ENCODE data around the gene RIMBP2.

DNA sequence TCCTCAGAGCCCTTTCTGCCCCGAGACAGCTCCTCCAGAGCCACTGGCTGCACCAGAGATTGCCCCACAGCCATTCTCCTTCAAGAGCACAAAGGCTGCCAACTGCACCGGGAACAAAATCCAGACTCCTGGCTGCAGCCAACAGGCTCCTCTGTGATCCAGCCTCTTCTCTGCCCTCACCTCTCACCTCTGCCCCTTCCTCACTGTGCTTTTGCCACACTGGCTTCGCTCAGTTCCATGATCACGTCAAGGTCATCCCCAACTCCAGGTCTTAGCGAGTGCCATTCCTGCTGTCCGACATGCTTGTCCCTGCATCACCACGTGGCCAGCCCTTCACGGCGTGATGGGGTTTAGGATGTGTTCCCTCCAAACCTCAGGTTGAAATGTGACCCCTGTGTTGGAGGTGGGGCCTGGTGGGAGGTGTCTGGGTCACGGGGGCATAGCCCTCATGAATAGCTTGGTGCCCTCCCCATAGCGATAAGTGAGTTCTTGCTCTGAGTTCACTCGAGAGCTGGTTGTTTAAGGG lies 229.1 kb downstream of the RIMBP2 start:
- TF ChIP-seq GABPA (IDR thresholded peaks at IDR 0.05; ENCODE audit: low read depth), result no peak
- TF ChIP-seq, protein P1, sequence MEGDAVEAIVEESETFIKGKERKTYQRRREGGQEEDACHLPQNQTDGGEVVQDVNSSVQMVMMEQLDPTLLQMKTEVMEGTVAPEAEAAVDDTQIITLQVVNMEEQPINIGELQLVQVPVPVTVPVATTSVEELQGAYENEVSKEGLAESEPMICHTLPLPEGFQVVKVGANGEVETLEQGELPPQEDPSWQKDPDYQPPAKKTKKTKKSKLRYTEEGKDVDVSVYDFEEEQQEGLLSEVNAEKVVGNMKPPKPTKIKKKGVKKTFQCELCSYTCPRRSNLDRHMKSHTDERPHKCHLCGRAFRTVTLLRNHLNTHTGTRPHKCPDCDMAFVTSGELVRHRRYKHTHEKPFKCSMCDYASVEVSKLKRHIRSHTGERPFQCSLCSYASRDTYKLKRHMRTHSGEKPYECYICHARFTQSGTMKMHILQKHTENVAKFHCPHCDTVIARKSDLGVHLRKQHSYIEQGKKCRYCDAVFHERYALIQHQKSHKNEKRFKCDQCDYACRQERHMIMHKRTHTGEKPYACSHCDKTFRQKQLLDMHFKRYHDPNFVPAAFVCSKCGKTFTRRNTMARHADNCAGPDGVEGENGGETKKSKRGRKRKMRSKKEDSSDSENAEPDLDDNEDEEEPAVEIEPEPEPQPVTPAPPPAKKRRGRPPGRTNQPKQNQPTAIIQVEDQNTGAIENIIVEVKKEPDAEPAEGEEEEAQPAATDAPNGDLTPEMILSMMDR (IDR thresholded peaks at IDR 0.05; ENCODE audit: insufficient read depth, low read length), result no peak
- TF ChIP-seq POLR2AphosphoS5 (IDR thresholded peaks at IDR 0.05; ENCODE audit: low read depth), result no peak

All from HL-60 (cell line).